ENCODE results near the gene NKX3-2.
A peak's percentile ranks its signal among the peaks of the same experiment; 100 is the strongest.
"Not testable (repeated sequence)": the region's sequence is repeated elsewhere in the genome, so short reads cannot be mapped to it uniquely, and the experiment has no call there.

Gene NKX3-2

DNA sequence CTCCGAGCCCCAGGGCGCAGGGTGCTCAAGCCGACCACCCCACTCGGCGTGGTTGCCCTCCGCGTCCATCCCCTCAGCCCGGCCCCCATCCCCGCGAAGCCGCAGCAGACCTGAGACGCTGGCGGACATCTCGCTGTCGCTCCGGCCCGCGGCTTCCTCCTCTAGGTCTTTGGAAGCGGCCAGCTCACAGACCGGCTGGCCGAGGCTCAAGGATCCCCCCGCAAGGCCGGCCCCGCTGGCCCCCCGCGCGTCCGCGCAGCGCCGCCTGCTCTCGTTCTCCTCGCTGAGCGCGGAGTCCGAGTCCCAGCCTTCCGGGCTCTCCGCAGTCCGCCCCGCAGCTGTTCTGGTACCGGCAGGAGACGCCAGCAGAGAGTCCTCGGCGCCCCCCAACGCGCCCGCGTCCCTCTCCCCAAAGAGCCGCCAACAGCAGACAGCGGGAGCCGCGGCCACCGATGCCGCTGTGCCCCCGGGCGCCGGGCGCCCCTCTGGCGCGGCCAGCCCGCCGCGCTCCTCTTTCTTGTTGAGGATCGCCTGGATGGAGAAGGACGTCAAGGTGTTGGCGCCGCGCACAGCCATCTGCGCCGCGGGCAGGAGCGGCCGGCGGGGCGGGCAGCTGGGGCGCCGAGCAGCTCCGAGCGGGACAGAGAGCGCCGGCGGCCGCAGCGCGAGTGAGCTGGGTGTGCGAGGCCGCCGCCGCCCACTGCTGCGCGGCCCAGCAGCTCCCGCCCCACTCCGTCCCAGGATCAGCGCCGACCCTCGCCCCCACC, at the start of gene NKX3-2:
TSS of gene NKX3-2 (minus strand) at position 670 of the 767 bp plus-strand sequence. CDS start at position 576, 94 bp downstream.
- DNase-seq, result no peak

DNA sequence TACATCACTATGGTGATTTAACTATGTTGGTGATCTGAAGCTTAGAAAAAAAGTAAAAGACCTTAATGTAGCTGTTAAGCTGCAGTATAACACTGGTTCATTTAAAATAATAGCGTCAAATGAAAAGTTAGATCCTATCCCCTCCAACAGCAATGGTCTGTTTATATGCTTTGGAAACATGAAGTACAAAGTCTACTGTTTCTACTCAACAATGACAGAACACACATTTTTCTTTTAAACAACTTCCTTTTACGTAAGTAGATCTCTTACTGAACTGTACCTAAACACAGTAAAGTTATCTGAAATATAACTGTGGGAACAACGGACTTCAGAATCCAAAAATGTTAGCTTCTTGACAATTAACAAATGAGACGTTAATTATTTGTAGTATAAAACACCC, 47.9 kb upstream of the NKX3-2 start:
- DNase-seq, result no peak

DNA sequence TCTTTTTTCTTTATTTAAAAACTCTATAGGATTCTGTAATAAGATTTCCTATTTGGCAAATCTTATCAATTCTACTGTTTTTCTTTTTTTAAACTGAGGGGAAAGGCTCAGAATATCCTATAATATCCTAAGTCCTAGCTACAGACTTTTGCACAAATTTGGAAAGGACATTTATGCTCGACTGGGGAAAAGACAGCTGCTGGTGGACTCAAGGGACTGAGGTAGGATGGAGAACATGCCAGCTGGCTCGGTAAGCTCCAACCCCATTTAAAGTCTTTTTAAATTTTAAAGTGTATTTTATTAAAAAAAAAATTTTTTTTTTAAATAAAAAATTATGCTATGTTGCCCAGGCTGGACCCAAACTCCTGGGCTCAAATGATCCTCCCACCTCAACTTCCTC, 46.5 kb upstream of the NKX3-2 start:
- DNase-seq, result no peak

DNA sequence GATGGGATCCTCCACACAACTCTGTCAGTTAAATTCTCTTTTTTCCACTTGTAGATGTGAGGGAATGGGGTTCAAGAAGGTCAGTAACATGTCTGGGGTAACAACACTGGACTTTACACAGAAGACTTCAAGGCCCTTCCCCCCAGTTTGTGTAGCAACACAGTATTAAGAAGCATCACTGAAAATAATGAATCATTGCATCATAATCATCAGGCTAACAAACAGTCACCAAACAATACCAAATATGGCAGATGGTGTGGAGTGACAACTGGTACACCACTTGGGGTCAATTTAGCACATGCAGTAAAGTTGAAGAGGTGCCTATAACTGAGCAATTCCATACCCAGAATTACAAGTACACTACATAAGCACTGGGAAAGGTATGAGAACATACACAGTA, 44.6 kb upstream of the NKX3-2 start:
- DNase-seq, result no peak

DNA sequence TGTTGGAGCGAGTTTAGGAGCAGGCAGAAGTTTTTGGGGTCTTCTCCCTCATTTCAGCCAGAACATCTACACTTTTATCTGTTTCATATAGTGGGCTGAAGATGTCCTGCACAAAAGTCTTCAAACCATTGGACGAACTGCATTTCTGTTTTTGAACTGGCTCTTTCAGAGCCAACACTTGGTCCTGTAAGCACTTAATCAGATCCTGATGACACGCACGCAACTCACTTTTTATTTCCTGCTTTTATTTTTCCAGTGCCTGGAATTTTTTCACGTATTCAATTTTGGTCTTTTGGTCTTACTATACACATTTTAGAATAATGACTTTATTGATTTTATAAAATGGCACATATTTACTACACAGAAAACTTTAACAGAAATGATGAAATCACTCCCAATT, 40.2 kb upstream of the NKX3-2 start:
- DNase-seq, result no peak

DNA sequence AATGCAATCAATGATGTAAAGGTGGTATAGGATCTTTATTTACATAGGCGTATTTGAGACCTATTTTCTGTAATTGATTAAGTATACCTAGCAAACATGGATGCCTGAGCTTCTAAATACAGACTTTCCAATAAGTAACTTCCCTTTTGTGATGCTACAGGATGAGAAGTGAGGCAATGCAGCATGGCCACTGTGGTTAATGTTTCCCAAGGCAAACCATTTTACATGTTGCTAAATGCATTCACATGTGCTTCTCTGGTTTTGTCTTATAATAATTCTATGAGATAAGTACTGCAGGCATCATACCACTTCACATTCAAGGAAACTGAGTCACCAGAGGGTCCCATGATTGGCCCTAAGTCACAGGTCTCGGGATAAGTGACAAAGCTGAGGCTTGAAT, 35.7 kb upstream of the NKX3-2 start:
- no peak for DNase-seq

DNA sequence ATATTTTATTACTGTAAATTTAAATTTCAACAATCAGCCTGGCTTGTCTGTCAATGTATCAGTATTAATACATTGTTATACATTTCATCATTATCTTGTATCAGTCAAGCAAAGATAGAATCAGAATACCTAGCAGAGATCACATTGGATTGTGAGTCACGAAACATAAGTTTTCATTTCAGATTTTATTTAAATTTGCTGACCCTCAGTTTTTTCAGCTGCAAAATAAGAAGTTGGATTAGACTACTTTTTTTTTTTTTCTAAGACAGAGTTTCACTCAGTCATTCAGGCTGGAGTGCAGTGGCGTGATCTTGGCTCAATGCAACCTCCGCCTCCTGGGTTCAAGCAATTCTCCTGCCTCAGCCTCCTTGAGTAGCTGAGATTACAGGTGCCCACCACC, 33.4 kb upstream of the NKX3-2 start:
- no peak for DNase-seq

DNA sequence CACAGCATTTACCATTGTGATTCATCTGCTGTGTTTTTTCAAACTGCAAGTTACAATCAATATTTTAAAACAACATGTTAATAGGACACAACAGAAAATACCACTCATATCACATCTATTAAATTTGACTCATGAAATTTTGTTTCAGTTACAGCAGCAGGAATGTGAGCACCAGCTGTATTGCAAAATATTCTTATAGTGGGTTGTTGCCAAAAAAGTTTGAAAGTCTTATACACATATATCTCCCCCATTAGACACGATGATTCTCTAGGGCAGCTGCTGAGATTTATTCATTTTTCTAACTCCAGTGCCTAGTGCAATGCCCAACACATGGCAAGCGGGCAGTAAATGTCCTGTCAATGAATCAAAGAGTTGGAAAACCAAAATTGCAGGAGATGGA, 26.6 kb upstream of the NKX3-2 start:
- no peak for DNase-seq

DNA sequence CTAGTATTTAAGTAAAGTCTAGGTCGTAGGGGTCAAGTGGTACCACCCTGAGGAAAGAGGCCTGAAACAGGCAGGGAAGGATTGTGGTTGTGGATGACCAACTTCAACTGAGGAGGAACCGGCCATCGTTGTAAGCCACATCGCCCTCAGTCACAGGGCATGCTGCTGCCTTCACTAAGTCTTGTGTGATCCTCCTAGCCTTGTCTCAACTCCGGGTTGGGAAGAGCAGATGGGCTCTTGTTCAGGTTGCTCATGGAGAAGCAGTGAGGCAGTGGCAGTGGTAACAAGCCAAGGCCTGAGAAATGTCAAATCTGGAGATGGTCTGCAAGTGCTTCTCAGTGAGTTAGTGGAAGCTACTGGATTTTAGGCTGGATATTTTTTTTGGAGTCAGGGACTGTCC, 22.8 kb upstream of the NKX3-2 start:
- DNase-seq, result no peak

DNA sequence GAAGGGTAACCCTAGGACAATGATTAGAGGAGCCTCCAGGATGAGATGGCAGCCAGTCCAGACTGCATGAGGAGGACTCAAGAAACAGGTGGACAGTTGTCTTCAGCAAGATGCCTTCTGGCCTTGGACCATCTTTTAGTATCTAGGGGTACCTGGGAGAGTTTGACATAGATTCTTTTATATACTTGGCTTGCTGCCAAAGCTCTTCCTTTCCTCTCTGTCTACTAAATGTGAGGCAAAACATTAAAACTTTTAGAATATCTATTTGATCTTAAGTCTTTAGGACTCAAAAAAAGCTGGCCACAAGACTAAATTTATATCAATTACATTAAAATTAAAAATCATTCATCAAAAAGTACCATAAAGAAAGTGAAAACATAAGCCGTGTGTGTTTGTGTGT, 18.6 kb upstream of the NKX3-2 start:
- no peak for DNase-seq

DNA sequence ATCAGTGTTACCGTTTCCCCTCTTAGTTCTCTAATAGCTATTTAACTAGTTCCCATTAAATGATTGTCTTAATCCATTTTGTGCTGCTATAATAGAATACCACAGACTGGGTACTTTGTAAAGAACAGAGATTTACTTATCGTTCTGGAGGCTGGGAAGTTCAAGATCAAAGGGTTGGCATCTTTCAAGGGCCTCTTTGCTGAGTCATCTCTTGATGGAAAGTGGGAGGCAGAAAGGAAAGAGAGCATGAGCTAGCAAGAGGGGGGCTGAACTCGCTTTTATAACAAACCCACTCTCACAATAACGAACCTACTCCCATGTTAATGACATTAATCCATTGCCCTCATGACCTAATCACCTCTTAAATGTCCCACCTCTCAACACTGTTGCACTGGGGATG, 17.4 kb upstream of the NKX3-2 start:
- DNase-seq, result no peak

DNA sequence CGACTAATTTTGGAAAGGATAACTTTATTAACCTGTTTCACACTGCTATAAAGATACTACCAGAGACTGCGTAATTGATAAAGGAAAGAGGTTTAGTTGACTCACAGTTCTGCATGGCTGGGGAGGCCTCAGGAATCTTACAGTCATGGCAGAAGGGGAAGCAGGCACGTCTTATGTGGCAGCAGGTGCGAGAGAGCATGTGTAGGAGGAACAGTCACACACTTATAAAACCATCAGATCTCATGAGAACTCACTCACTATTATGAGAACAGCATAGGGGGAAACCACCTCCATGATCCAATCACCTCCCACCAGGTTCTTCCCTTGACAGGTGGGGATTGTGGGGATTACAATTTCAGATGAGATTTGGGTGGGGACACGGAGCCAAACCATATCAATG, 15.8 kb upstream of the NKX3-2 start:
- not testable (repeated sequence) for DNase-seq

DNA sequence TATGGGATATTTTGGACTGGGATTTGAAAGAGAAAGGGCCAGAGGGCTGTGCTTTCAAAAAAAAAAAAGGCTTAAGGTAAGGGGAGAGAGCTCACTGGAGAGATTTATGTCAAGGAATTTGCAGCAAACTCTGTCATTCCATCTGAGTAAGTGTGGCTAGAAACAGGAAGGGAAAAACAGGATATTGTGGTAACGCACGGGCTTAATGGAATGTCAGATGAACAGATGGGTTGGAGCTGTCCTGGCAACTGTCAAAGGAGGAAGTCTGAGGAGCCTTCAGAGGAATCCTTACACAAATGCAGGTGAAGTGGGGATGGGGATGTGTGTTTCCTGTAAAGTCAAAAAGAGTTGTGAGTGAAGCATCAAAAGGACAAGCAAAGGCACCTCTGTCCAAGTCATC, 15.1 kb upstream of the NKX3-2 start:
- no peak for DNase-seq

DNA sequence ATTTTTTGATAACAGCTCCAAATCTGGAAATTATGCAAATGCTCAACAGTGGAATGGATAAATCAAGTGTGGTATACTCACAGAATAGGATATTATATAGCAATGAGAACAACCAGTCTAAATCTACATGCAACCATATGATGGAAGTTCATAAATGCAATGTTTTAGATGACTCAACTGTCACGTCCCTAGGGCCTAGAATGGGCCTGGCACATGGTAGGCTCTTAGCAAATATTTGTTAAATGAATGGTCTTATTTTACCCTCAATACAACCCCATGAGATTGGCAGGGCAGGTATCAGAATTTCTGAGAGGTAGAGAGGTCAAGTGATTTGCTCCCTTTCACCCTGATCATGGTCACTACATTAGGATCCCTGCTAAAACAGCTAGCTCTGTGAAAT, 14.6 kb upstream of the NKX3-2 start:
- DNase-seq, result no peak

DNA sequence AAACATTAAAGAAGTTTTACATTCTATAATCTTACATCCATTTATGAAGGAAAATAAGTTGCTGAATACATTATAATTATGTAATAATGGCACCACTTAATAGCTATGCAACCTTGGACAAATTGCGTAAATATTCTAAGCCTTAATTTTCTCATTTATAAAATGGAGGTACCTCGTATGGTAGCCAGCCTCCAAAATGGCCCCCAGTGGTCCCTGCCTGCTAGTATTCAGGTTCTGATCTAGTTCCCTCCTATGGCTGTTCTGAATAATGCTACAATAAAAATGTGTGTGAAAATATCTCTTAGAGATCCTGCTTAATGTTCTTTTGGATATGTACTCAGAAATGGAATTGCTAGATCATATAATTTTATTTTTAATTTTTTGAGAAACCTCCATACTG, 11.0 kb upstream of the NKX3-2 start:
- DNase-seq, result no peak

DNA sequence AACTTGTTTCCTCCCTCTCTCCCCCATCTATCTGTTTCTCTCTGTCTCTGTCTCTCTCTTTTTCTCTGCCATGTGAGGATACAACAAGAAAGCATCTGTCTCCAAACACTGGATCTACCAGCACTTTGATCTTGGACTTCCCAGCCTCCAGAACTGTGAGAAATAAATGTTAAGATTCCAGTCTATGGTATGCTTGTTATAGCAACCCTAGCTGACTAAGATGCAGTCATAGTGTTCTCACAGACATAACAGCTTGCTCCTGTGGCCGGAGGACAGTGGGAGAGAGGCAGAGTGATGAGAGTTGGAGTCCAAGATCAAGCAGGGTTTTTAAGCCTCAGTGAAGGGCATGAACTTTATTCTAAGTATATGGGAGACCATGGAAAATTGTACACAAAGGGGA, 8.8 kb upstream of the NKX3-2 start:
- no peak for DNase-seq

DNA sequence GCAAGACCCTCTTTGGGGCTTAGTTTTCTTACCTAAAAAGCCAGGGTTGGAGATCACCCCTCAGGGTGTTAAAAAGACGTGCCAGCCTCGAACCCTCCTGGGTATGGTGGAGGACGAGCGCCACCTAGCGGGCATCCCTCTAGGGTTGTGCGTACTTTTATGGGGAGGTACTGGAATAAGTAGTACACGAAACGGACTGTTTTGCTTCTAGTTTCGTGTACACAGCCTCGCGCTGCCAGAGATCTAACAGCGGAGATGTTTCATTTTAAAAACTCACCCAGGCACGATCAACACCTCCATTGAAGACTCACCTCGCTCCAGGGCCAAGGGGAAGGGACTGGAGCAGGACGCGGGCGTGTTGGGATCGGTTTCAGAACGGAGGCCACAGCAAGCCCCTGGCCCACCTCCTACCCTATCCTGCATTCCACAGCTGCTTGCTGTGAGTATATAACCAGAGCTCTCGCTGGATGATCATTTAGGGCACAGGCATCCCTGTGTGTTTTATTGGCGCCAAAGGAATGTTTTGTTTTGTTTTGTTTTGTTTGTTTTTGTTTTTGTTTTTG, 4.8 kb upstream of the NKX3-2 start:
- DNase-seq, result peak; percentile 89

DNA sequence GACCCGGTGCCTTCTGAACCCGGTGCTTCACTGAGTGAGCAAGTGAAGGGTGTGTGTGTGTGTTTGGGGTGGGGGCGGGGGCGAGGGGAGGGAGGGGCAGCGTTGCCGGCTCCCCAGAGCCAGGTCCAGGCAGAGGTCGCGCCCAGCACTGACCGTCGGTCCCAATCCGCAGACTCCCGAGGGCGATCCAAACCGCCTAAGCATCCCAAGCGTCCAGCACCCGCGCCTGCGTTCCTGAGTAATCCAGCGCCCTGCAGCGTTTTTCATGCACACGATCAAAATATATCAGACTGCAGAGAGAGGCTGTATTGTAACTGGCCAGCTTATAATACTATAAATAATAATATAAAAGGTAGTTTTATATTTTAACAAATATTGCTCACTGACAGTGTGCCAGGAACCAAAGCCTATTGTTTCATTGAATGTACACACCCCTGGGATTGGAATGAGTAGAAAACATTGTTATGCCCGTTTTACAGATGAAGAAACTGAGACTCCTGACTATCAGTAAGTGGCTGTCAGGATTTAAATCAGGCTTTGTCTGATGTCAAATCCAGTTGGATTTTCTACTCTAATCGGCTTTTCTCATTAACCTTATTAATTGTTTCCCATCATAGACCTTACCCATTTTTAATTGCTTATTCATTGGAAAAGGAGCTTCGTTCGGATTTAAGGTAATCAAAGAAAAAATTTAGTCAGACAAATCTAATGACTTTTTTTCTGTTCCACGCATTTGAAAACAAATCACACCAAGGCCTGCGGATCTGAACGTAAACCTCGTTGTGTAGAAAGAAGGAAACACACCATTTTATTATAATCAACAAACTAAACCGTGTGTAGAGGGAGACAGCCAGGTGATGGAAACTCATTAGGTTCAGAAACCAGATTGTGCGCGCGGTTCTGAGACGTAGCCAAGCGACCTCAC, 4.0 kb upstream of the NKX3-2 start:
- DNase-seq, result no peak

DNA sequence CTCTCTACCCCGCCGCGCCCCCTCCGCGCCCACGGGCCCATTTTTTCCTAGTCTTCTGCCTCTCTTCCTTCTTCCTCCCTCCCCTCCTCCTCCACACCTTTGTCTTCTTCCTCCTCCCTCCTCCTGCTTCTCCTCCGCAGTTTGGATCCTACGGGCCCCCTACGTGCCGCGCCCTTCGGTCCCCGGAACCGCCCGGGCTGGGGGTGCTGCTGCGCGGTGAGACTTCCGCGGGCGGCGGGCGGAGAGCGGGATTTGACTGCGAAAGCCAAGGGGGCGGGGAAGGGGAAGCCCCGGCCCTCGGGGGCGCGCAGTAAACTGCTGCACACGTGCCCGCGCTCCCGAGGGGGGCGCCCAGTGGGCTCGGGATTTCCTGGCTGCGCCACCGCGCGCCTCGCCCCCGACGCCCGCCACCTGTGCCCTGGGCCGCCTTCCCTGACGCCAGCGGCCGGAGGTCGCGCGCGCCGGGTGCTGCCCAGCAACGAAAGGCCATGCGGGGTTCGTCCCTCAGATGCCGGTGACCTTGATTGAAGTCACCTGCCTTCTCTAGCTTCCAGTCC, 3.3 kb upstream of the NKX3-2 start:
- DNase-seq, result no peak

DNA sequence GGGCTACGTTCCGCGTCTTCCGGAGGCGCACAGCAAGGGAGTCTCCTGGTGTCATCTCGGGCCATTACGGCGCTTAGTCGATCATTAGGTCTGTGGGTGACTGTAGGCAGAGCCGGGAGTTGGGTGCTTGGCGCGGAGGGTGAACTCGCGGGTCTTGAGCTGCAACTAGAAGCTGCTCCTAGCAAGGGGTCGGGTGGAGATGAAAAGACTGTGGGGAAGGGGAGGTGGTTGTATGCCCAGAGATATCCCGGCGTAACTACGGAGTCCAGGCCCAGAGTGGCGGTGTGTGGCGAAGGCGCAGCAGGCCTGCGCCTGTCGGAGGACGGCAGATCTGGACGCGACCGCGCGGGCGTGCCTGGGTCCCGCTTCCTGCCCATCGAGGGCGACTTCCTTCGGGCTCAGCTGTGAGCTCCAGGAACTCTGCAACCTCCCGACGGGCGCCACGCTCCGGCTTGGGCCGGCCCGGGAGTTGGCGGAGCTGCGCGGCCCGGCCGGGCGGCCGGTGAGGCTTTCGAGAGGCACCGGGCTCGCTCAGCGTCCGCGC, 2.7 kb upstream of the NKX3-2 start:
- no peak for DNase-seq

DNA sequence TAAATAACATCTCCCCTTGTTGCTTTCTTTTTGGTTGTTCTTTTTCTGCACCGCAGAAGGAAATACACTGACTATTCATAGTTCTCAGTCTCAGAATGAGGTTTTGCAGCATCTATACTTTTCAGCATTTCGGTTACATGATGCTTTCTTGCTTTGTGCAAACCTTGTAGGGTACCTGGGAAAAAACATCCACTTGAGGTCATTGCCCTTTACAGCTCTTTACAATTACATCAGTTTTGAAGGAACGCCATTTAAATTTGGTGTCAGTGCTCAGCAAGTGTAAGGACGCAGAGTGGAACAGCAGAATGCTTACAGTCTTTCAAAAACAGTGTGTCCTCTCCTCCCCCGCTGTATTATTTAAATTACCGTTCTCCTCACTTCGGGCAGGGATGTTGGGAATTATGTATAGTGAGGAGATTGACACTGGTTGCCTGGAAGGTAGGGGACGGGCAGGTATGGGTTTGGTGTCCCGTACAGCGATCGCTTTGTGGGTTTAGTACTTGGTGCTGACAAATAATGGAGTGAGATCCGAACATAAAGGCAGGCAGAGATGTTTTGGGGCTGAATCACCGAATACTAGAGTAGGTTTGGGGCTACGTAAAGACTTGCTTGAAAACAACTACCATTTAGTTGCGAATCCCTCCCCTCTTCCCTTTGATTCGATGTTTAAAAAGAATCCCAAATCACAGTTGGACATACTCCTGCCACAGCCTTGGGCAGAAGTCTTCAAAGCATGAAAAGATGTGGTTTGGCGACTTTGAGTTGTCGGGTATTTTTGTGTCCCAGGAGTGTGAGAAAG, 2.0 kb upstream of the NKX3-2 start:
- no peak for DNase-seq

DNA sequence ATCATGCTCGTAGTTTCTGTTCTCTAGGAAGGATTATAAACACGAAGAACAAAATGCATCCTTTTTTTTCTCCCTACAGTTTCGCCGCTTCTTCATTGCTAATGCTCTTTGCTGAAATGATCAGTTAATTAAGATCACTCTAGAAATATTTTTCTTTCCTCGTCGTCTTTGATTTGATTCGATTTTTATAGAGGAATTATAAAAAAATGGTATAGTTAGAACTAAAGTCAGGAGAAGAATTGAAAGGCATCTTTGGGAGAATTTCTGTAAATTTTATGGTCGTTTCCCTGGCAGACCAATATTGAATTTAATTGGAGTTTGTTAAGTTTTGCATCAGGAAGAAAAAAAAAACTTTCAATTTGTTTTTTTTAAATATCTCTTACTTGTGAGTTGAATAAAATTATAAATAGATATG, 1.1 kb upstream of the NKX3-2 start:
- no peak for DNase-seq
